Adrenal gland (tissue), 5 donors: ENCODE results near the gene PIK3R4.

Source experiments
- POLR2A ChIP-seq, 2 donors: fragments of 450-650 bp; IDR thresholded peaks; one replicate each; pipeline ENCODE4 v1.6.1; 2017; ENCODE audit warnings: antibody characterized with exemption in 2 of 2, mild to moderate bottlenecking in 2 of 2, moderate library complexity in 1 of 2
- TF ChIP-seq, protein P1 (sequence below), 6 experiments: fragments of 450-650 bp in 4 of 6; fragments of 200-600 bp in 2 of 6; sonication (generic) in 1 of 6; IDR thresholded peaks; 1 replicate in 5 of 6; 2 replicates in 1 of 6; pipeline versions ENCODE4 v1.5.1 to v1.8.0; 2016 to 2021; ENCODE audit warnings: antibody characterized with exemption in 6 of 6, mild to moderate bottlenecking in 2 of 6, moderate library complexity in 1 of 6
- donor health status: DM: no; HTN: no; CAD: no.

DNA sequence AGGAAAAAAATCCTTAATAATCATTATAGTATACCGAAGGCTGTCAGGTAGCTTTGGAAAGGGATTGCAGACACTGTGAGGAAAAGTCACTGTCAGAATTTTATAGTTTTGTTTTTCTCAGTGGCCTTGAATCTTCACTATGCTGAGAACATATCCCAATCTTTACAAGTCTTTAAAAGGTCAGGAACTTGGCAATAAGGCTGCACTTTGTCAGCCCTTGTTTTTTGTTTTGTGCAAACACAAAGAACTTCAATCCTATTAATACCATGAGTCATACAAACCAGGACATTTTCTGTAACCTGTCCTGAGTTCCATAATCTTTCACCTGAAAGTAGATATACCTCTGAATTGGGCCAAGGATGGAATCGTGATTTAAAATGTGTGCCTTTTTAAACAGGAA, 45.6 kb upstream of the PIK3R4 start:
- TF ChIP-seq POLR2A (IDR thresholded peaks at IDR 0.05) = no peak
- TF ChIP-seq, protein P1, sequence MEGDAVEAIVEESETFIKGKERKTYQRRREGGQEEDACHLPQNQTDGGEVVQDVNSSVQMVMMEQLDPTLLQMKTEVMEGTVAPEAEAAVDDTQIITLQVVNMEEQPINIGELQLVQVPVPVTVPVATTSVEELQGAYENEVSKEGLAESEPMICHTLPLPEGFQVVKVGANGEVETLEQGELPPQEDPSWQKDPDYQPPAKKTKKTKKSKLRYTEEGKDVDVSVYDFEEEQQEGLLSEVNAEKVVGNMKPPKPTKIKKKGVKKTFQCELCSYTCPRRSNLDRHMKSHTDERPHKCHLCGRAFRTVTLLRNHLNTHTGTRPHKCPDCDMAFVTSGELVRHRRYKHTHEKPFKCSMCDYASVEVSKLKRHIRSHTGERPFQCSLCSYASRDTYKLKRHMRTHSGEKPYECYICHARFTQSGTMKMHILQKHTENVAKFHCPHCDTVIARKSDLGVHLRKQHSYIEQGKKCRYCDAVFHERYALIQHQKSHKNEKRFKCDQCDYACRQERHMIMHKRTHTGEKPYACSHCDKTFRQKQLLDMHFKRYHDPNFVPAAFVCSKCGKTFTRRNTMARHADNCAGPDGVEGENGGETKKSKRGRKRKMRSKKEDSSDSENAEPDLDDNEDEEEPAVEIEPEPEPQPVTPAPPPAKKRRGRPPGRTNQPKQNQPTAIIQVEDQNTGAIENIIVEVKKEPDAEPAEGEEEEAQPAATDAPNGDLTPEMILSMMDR (IDR thresholded peaks at IDR 0.05) = no peak
